Heart left ventricle (tissue), 16 donors: ENCODE data around the gene PPRC1. TPM values are rescaled to one million over a fixed set of nuclear protein-coding genes. Genes with fewer than 3 reads are reported as not detected.

Source experiments
- ATAC-seq, 4 donors: fragments of 200-7000 bp; cut with Tn5 transposase; one replicate each; pipeline ENCODE4 v1.9.1; 2020 to 2022; ENCODE audit warnings: moderate library complexity in 4 of 4, mild to moderate bottlenecking in 3 of 4, moderate number of reproducible peaks in 1 of 4
- DNase-seq, 5 donors: peaks; one replicate each; pipeline ENCODE4 v3.0.0-alpha.2; 2020
- H3K27ac ChIP-seq, 12 donors: fragments of 200-600 bp; sonication (generic) in 4 of 12; one replicate each; pipeline versions ENCODE4 v1.5.0 to v1.8.0; 2016 to 2022; ENCODE audit warnings: mild to moderate bottlenecking in 2 of 12
- H3K27me3 ChIP-seq, 9 donors: fragments of 200-600 bp; sonication (generic) in 2 of 9; one replicate each; pipeline versions ENCODE4 v1.5.1 to v1.8.0; 2016 to 2022; ENCODE audit warnings: mild to moderate bottlenecking in 3 of 9
- H3K36me3 ChIP-seq, 9 donors: fragments of 200-600 bp; sonication (generic) in 2 of 9; one replicate each; pipeline versions ENCODE4 v1.5.0 to v1.8.0; 2018 to 2022; ENCODE audit warnings: mild to moderate bottlenecking in 2 of 9
- H3K4me1 ChIP-seq, 12 donors: fragments of 200-600 bp; sonication (generic) in 4 of 12; one replicate each; pipeline versions ENCODE4 v1.5.0 to v1.8.0; 2016 to 2022; ENCODE audit warnings: mild to moderate bottlenecking in 3 of 12
- H3K4me3 ChIP-seq, 12 donors: fragments of 200-600 bp; sonication (generic) in 4 of 12; one replicate each; pipeline versions ENCODE4 v1.5.0 to v1.8.0; 2017 to 2022; ENCODE audit warnings: mild to moderate bottlenecking in 9 of 12, moderate library complexity in 4 of 12
- H3K9me3 ChIP-seq, 12 donors: fragments of 200-600 bp; sonication (generic) in 4 of 12; one replicate each; pipeline versions ENCODE4 v1.5.0 to v1.8.0; 2016 to 2022; ENCODE audit warnings: mild to moderate bottlenecking in 1 of 12
- CTCF ChIP-seq, 12 donors: fragments of 200-600 bp; sonication (generic) in 4 of 12; IDR thresholded peaks; one replicate each; pipeline versions ENCODE4 v1.5.0 to v1.8.0; 2018 to 2022; ENCODE audit warnings: antibody characterized with exemption in 12 of 12, mild to moderate bottlenecking in 5 of 12
- POLR2A ChIP-seq, 2 donors: fragments of 450-650 bp; IDR thresholded peaks; one replicate each; pipeline ENCODE4 v1.6.1; 2017; ENCODE audit warnings: antibody characterized with exemption in 2 of 2, mild to moderate bottlenecking in 2 of 2, moderate library complexity in 2 of 2
- WGBS, 4 donors: extraction: QIAGEN DNeasy Blood & Tissue Kit in 2 of 4; methylation state at CpG; one replicate each; pipeline versions ENCODE4 v1.1.5 to v1.1.7; 2013 to 2018; 5-methylcytosine and 5-hydroxymethylcytosine counted together
- intact Hi-C, 10 donors: fragments of 100-400 bp; cut with DNase I; formaldehyde crosslinking; loops; one replicate each; pipeline versions ENCODE4 v1.11.1 to v1.14.2; 2022
- polyA plus RNA-seq, 2 donors: library from polyadenylated mRNA; stranded (reverse); fragments of 200-250 nt; gene quantifications; one replicate each; pipeline ENCODE4 v1.2.3, GENCODE V29; 2013
- total RNA-seq, 9 donors: library from RNA; depleted of rRNA in 2 of 9; stranded (reverse); fragments of >200 nt in 2 of 9; fragmentation: NEBNext Ultra II Directional in 3 of 9; extraction: Animal tissue kit (Norgen Biotek cat#: 25700) in 3 of 9; gene quantifications; one replicate each; pipeline versions ENCODE4 v1.1.0 to v1.2.4, GENCODE V29; 2016 to 2023
- donor health status: ischemic (EF 13 %, LVEDD 7.1; RV severe dilation, severe dysfunction).
- donor health status: healthy with polysubstance abuse.
- donor health status: DM: no; HTN: yes; CAD: no.
- donor health status: DM: no; HTN: no; CAD: no.
- donor health status: ischemic (EF 25% LVEDD 6.9; RV normal size, moderate dysfunction).
- donor health status: ischemic (EF 25% LVEDD 5.7; RV mildly dilated, moderate dysfunction).
- donor health status: healthy.
- donor health status: DM: yes; HTN: yes; CAD: no.
- donor health status: ischemic (EF 35%, LVEDD 5.7; RV mildly dilated, moderate dysfunction).
- donor health status: nonischemic (EF 11% LVEDD 7.7; RV severe dilation, severe dysfunction).
- donor health status: DM: yes; HTN: yes; CAD: no.
- donor health status: PGD.
- donor health status: ischemic (EF 29% LVEDD 5.4; RV normal size, mild dysfunction).
- donor health status: nonischemic (EF 23%, LVEDD 6.1; RV moderate dilation, normal function).

The PPRC1 gene
- total and polyA plus RNA-seq, 11 donors = 10.0 to 21.5 (median 14.9) TPM

GRCh38 chr10:102120142-102120990, 12.5 kb upstream of the PPRC1 start, which contains the start of gene LDB1:
LDB1 (minus strand) TSS chr10:102120368; CDS start chr10:102120110, 258 bp downstream.
- no peaks in the 10 kb centered on the region for H3K27me3 ChIP-seq
- DNase-seq (peak; percentile 86 to 92 (median 88)), ATAC-seq (peak; percentile 29 to 81 (median 62))
- peak within 1 kb of the TSS; percentile 92 to 99 (median 98) for H3K27ac ChIP-seq
- no peaks in the 10 kb centered on the region for H3K36me3 ChIP-seq
- peaks cover 6 to 60% (median 49%) of the 10 kb centered on the region in 12 donors for H3K4me1 ChIP-seq
- no peaks in the 10 kb centered on the region for H3K9me3 ChIP-seq
- TF ChIP-seq POLR2A (IDR thresholded peaks at IDR 0.05) (peak; percentile 91 to 98), CTCF (IDR thresholded peaks at IDR 0.05) (peak in 7 of 12 donors; percentile 5 to 39 (median 21))
- intact Hi-C loops = no loop called here
- 0 to 1% (median 1%) methylated on average over 55 to 104 of the region's 104 CpGs for WGBS, 4 donors
- H3K4me3 ChIP-seq = peak within 1 kb of the TSS; percentile 54 to 96 (median 84)

GRCh38 chr10:102120991-102121738, 11.7 kb upstream of the PPRC1 start:
- intact Hi-C loops = no loop called here
- no peaks in the 10 kb centered on the region for H3K27me3 ChIP-seq
- no peaks in the 10 kb centered on the region for H3K36me3 ChIP-seq
- 2 to 6% (median 3%) methylated on average over 7 to 15 of the region's 15 CpGs for WGBS, 4 donors
- DNase-seq (peak in 4 of 5 donors; percentile 56 to 79 (median 73)), ATAC-seq (peak; percentile 6 to 35 (median 12))
- peaks cover 6 to 52% (median 41%) of the 10 kb centered on the region in 12 donors for H3K4me1 ChIP-seq
- TF ChIP-seq POLR2A (IDR thresholded peaks at IDR 0.05) = no peak
- no peaks in the 10 kb centered on the region for H3K9me3 ChIP-seq
- peak overlapping the region; percentile 54 to 96 (median 84) for H3K4me3 ChIP-seq
- H3K27ac ChIP-seq = peak overlapping the region; percentile 92 to 99 (median 98)

- H3K9me3 ChIP-seq = no peaks in the 10 kb centered on the region
- H3K27ac ChIP-seq = peak overlapping the region in 11 of 12 donors; percentile 92 to 99 (median 97)
- no peaks in the 10 kb centered on the region for H3K27me3 ChIP-seq
- no peaks in the 10 kb centered on the region for H3K36me3 ChIP-seq
- peak in 4 of 5 donors; percentile 43 to 54 (median 50) for DNase-seq
- 38 to 49% (median 41%) methylated on average over 6 of the region's 6 CpGs for WGBS, 4 donors
- peak in 3 of 4 donors; percentile 2 to 7 (median 3) for ATAC-seq
- peaks cover 6 to 45% (median 34%) of the 10 kb centered on the region in 12 donors for H3K4me1 ChIP-seq
- H3K4me3 ChIP-seq = peak overlapping the region in 8 of 12 donors; percentile 68 to 90 (median 84)
- intact Hi-C loops = no loop called here
- TF ChIP-seq CTCF (IDR thresholded peaks at IDR 0.05) (peak in 7 of 12 donors; percentile 8 to 39 (median 20)), POLR2A (IDR thresholded peaks at IDR 0.05) (no peak)
Measured at GRCh38 chr10:102121739-102122372, 11.0 kb upstream of the PPRC1 start.

- Histone ChIP-seq H3K27ac (peak overlapping the region in 11 of 12 donors; percentile 92 to 99 (median 97)), H3K27me3 (no peaks in the 10 kb centered on the region), H3K4me3 (no peak overlapping the region), H3K36me3 (no peaks in the 10 kb centered on the region), H3K4me1 (peaks cover 6 to 39% (median 28%) of the 10 kb centered on the region in 12 donors), H3K9me3 (no peaks in the 10 kb centered on the region)
- DNase-seq (no peak), ATAC-seq (no peak)
- intact Hi-C loops = no loop called here
- WGBS, 4 donors = 97 to 100% (median 99%) methylated on average over 1 of the region's 1 CpG
- TF ChIP-seq CTCF (IDR thresholded peaks at IDR 0.05) (no peak), POLR2A (IDR thresholded peaks at IDR 0.05) (no peak)
Measured at GRCh38 chr10:102122450-102122849, 10.4 kb upstream of the PPRC1 start.
